ENCODE measurements around the gene RIPK4. TPM values are rescaled to one million over a fixed set of nuclear protein-coding genes. Genes with fewer than 3 reads are reported as not detected.

The RIPK4 gene
- total and polyA plus RNA-seq, 4 donors = 4.7 to 22.6 (median 8.5) TPM

- Histone ChIP-seq H3K4me3 (ENCODE audit: low read depth in 1 of 3, low read length in 3 of 3) (no peak overlapping the region), H3K27ac (ENCODE audit: low read depth in 1 of 2, low read length in 2 of 2) (no peak overlapping the region), H3K36me3 (ENCODE audit: control insufficient read depth in 4 of 4, insufficient read depth in 3 of 4, low read depth in 1 of 4, low read length in 3 of 4) (no peaks in the 10 kb centered on the region), H3K9ac (ENCODE audit: low read depth in 1 of 2, low read length in 2 of 2) (no peak overlapping the region), H3K9me3 (ENCODE audit: control insufficient read depth in 4 of 4, low read length in 3 of 4) (no peaks in the 10 kb centered on the region), H3K4me1 (ENCODE audit: control insufficient read depth in 4 of 4, insufficient read depth in 4 of 4, low read length in 3 of 4) (no peaks in the 10 kb centered on the region), H3K27me3 (ENCODE audit: control insufficient read depth in 4 of 4, insufficient read depth in 4 of 4, low read length in 3 of 4) (no peaks in the 10 kb centered on the region)
- WGBS = 95% methylated on average over 12 of the region's 12 CpGs
- no peak for DNase-seq (ENCODE audit: low spot score)
- no peak for TF ChIP-seq NR2F2 (IDR thresholded peaks at IDR 0.05)
- TF ChIP-seq FOXA2 (IDR thresholded peaks at IDR 0.05) = no peak
- TF ChIP-seq ZBTB33 (IDR thresholded peaks at IDR 0.05) = no peak
- no peak for TF ChIP-seq HNF4A (conservative IDR thresholded peaks at IDR 0.05)
- no peak for TF ChIP-seq EGR1 (IDR thresholded peaks at IDR 0.05; ENCODE audit: low read depth in 2 of 2)
- TF ChIP-seq CTCF (IDR thresholded peaks at IDR 0.05; ENCODE audit: low read depth, low read length, missing input control) = no peak
- TF ChIP-seq SP1 (IDR thresholded peaks at IDR 0.05) = no peak
- no peak for TF ChIP-seq RAD21 (IDR thresholded peaks at IDR 0.05)
- no peak for TF ChIP-seq TAF1 (conservative IDR thresholded peaks at IDR 0.05)
- TF ChIP-seq HNF4G (IDR thresholded peaks at IDR 0.05) = no peak
- no peak for TF ChIP-seq MAX (IDR thresholded peaks at IDR 0.05)
- TF ChIP-seq REST (IDR thresholded peaks at IDR 0.05) = no peak
- no peak for TF ChIP-seq YY1 (IDR thresholded peaks at IDR 0.05)
- no peak for TF ChIP-seq JUND (IDR thresholded peaks at IDR 0.05)
- TF ChIP-seq RXRA (IDR thresholded peaks at IDR 0.05) = no peak
- TF ChIP-seq GABPA (IDR thresholded peaks at IDR 0.05 in 1 of 2, conservative IDR thresholded peaks at IDR 0.05 in 1 of 2) = no peak
- TF ChIP-seq ATF3 (IDR thresholded peaks at IDR 0.05) = no peak
- no peak for TF ChIP-seq FOXA1 (IDR thresholded peaks at IDR 0.05)
Measured at GRCh38 chr21:41709965-41710822, 56.7 kb downstream of the RIPK4 start.
